ENCODE data around the gene C2orf74. TPM values are rescaled to one million over a fixed set of nuclear protein-coding genes. Genes with fewer than 3 reads are reported as not detected.
"Not testable (repeated sequence)": the region's sequence is repeated elsewhere in the genome, so short reads cannot be mapped to it uniquely, and the experiment has no call there.

C2orf74 gene
- polyA plus RNA-seq, 3 donors = 3.0 to 18.2 (median 12.0) TPM

GRCh38 chr2:61144697-61145268 lies 17.2 kb upstream of the C2orf74 start:
- intact Hi-C loops (cut with micrococcal nuclease) = no loop called here
- no peak for TF ChIP-seq CTCF (IDR thresholded peaks at IDR 0.05)
- H2AFZ ChIP-seq (ENCODE audit: insufficient read depth, low read depth, low read length, poor library complexity, severe bottlenecking) = peak overlapping the region; percentile 82

GRCh38 chr2:61145990-61146389 lies 16.0 kb upstream of the C2orf74 start:
- Histone ChIP-seq H3K4me2 (replicated peaks; ENCODE audit: extremely low read depth, low read length, poor library complexity, severe bottlenecking) (peak overlapping the region; percentile 96), H4K20me1 (ENCODE audit: insufficient read depth, low read length) (no peaks in the 10 kb centered on the region), H3K4me1 (ENCODE audit: control insufficient read depth in 1 of 2, insufficient read depth in 2 of 2, low read length in 2 of 2) (peaks cover 6 to 11% of the 10 kb centered on the region in 2 donors), H3K27me3 (ENCODE audit: control insufficient read depth in 2 of 2, insufficient read depth in 2 of 2, low read length in 2 of 2) (no peaks in the 10 kb centered on the region), H3K27ac (ENCODE audit: low read depth in 1 of 2, low read length in 2 of 2) (no peak overlapping the region), H2AFZ (ENCODE audit: insufficient read depth, low read depth, low read length, poor library complexity, severe bottlenecking) (no peak overlapping the region), H3K9me3 (replicated peaks in 1 of 2; ENCODE audit: control insufficient read depth in 1 of 2, insufficient read depth in 1 of 2, low read length in 2 of 2) (peaks cover 0 to 5% of the 10 kb centered on the region in 2 donors), H3K4me3 (replicated peaks in 1 of 3; ENCODE audit: low read depth in 2 of 3, low read length in 3 of 3) (peak overlapping the region in 1 of 3 experiments; percentile 77), H3K36me3 (replicated peaks in 1 of 2; ENCODE audit: control insufficient read depth in 1 of 2, insufficient read depth in 2 of 2, low read length in 2 of 2) (peaks cover 5 to 19% of the 10 kb centered on the region in 2 donors), H3K9ac (ENCODE audit: insufficient read depth, low read length, poor library complexity, severe bottlenecking) (no peak overlapping the region), H3K79me2 (ENCODE audit: insufficient read depth, low read length) (no peaks in the 10 kb centered on the region)
- no CpG with 5 or more reads among the region's 2 CpGs for WGBS (ENCODE audit: insufficient coverage)
- Mint-ChIP-seq H3K36me3 (peaks cover 14 to 20% of the 10 kb centered on the region in 2 donors), H3K27ac (peak overlapping the region in 1 of 7 donors; percentile 20), H3K27me3 (ENCODE audit: low read depth in 3 of 3) (peaks cover 0 to 1% (median 0%) of the 10 kb centered on the region in 3 donors), H3K9me3 (peaks cover 0 to 9% (median 2%) of the 10 kb centered on the region in 7 donors), H3K4me1 (no peaks in the 10 kb centered on the region), H3K4me3 (no peak overlapping the region)
- intact Hi-C loops (cut with micrococcal nuclease) = no loop called here
- no peak for TF ChIP-seq CTCF (IDR thresholded peaks at IDR 0.05)
- DNase-seq = no peak

More at GRCh38 chr2:61144697-61145268, 17.2 kb upstream of the C2orf74 start:
- Histone ChIP-seq H3K79me2 (ENCODE audit: insufficient read depth, low read length) (no peaks in the 10 kb centered on the region), H3K4me1 (ENCODE audit: control insufficient read depth in 1 of 2, insufficient read depth in 2 of 2, low read length in 2 of 2) (peaks cover 6 to 11% of the 10 kb centered on the region in 2 donors), H3K27ac (ENCODE audit: low read depth in 1 of 2, low read length in 2 of 2) (peak overlapping the region; percentile 58 to 71), H3K4me2 (replicated peaks; ENCODE audit: extremely low read depth, low read length, poor library complexity, severe bottlenecking) (peak overlapping the region; percentile 96), H3K9me3 (replicated peaks in 1 of 2; ENCODE audit: control insufficient read depth in 1 of 2, insufficient read depth in 1 of 2, low read length in 2 of 2) (no peaks in the 10 kb centered on the region), H3K9ac (ENCODE audit: insufficient read depth, low read length, poor library complexity, severe bottlenecking) (peak overlapping the region; percentile 59), H3K27me3 (ENCODE audit: control insufficient read depth in 2 of 2, insufficient read depth in 2 of 2, low read length in 2 of 2) (no peaks in the 10 kb centered on the region), H4K20me1 (ENCODE audit: insufficient read depth, low read length) (no peaks in the 10 kb centered on the region), H3K36me3 (replicated peaks in 1 of 2; ENCODE audit: control insufficient read depth in 1 of 2, insufficient read depth in 2 of 2, low read length in 2 of 2) (peaks cover 3 to 10% of the 10 kb centered on the region in 2 donors), H3K4me3 (replicated peaks in 1 of 3; ENCODE audit: low read depth in 2 of 3, low read length in 3 of 3) (peak overlapping the region; percentile 57 to 77 (median 69))
- H3K4me3 Mint-ChIP-seq = peak overlapping the region; percentile 85 to 95
- H3K4me1 Mint-ChIP-seq = no peaks in the 10 kb centered on the region
- peaks cover 0 to 6% (median 0%) of the 10 kb centered on the region in 7 donors for H3K9me3 Mint-ChIP-seq
- DNase-seq = peak; percentile 94 to 99 (median 96)
- WGBS (ENCODE audit: insufficient coverage) = 9% methylated on average over 23 of the region's 31 CpGs
- peaks cover 0 to 1% (median 0%) of the 10 kb centered on the region in 3 donors for H3K27me3 Mint-ChIP-seq (ENCODE audit: low read depth in 3 of 3)
- H3K27ac Mint-ChIP-seq = peak overlapping the region; percentile 85 to 95 (median 92)
- peaks cover 11 to 14% of the 10 kb centered on the region in 2 donors for H3K36me3 Mint-ChIP-seq

- 100% methylated on average over 3 of the region's 5 CpGs for WGBS (ENCODE audit: insufficient coverage)
- H2AFZ ChIP-seq (ENCODE audit: insufficient read depth, low read depth, low read length, poor library complexity, severe bottlenecking); intact Hi-C loops (cut with micrococcal nuclease); H3K4me3 Mint-ChIP-seq; H3K27ac ChIP-seq (ENCODE audit: low read depth in 1 of 2, low read length in 2 of 2); H3K27ac Mint-ChIP-seq; H3K4me3 ChIP-seq (replicated peaks in 1 of 3; ENCODE audit: low read depth in 2 of 3, low read length in 3 of 3); H3K9me3 ChIP-seq (replicated peaks in 1 of 2; ENCODE audit: control insufficient read depth in 1 of 2, insufficient read depth in 1 of 2, low read length in 2 of 2); H3K4me1 Mint-ChIP-seq; H3K4me2 ChIP-seq (replicated peaks; ENCODE audit: extremely low read depth, low read length, poor library complexity, severe bottlenecking); H3K79me2 ChIP-seq (ENCODE audit: insufficient read depth, low read length); DNase-seq; H3K27me3 ChIP-seq (ENCODE audit: control insufficient read depth in 2 of 2, insufficient read depth in 2 of 2, low read length in 2 of 2); H3K27me3 Mint-ChIP-seq (ENCODE audit: low read depth in 3 of 3); H4K20me1 ChIP-seq (ENCODE audit: insufficient read depth, low read length); H3K9ac ChIP-seq (ENCODE audit: insufficient read depth, low read length, poor library complexity, severe bottlenecking): not testable (repeated sequence)
- H3K4me1 ChIP-seq (ENCODE audit: control insufficient read depth in 1 of 2, insufficient read depth in 2 of 2, low read length in 2 of 2) = peaks cover 6 to 11% of the 10 kb centered on the region in 2 donors
- Mint-ChIP-seq H3K9me3 (peaks cover 4 to 23% (median 9%) of the 10 kb centered on the region in 7 donors), H3K36me3 (peaks cover 21 to 28% of the 10 kb centered on the region in 2 donors)
- peaks cover 5 to 26% of the 10 kb centered on the region in 2 donors for H3K36me3 ChIP-seq (replicated peaks in 1 of 2; ENCODE audit: control insufficient read depth in 1 of 2, insufficient read depth in 2 of 2, low read length in 2 of 2)
These were observed 13.9 kb upstream of the C2orf74 start for GRCh38 chr2:61148091-61148490.
